HG03175 (cell line): ENCODE results near the gene OSBPL5.
"Not testable (repeated sequence)": the region's sequence is repeated elsewhere in the genome, so short reads cannot be mapped to it uniquely, and the experiment has no call there.

Source experiments
- ATAC-seq: cut with Tn5 transposase; IDR thresholded peaks from one replicate; pipeline ENCODE4 v1.9.1; 2021; ENCODE audit warnings: mild to moderate bottlenecking, moderate library complexity; ENCODE audit not compliant: unreplicated experiment

The OSBPL5 gene

DNA sequence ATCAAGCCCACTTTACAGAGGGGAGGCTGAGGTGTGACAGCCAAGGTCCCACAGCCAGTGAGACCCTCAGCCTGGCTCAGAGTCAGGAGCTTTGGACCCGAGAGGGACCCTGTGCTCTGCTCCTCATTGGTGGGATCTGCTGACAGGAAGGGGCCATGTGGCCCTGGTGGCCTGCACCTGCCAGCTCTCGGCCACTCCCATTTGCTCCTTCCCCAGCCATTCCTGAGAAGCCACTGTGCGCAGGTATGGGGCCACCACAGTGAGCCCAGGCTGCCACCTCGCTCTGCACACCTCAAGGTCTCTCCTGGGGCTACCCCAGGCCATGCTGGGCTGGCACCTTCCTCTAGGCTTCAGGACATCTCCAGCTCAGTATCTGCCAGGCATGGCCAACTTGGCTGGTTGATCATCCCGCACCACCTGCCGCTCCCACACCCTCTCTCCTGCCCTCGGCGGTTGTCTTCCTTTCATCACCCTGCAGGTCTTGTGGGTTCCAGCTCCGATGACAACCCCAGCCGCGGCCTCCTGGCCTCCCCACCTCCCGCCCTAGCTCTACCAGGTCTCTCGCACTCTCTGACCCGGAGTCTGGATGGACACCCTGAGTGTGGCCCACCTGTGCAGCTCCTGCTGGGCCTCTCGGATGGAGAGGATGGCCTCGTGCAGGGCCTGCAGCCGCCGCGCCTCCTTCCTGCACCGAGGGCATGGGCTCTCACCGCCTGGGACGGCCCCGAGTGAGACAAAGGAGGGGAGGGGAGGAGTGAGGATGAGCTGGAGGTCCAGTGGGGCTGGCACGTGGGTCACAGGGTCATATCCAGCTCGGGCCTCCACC lies 75.7 kb downstream of the OSBPL5 start:
- ATAC-seq, result no peak

DNA sequence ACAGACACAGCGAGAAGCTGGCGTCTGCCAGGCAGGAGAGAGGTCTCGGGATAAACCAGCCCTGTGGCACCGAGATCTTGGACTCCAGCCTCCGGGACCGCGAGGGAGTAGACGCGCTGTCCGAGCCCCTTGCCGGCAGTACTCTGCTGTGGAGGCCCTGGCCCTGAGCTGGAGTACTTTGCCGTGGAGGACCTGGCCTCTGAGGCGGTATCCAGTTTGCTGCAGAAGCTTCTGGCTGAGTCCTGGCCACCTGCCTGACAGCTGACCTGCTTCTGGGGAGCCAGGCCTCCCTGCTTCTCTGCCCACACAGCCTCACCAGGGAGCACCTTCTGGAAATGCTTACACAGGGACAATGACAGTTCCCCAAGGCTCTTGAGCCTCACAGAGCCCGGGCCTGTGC lies 76.3 kb downstream of the OSBPL5 start:
- no peak for ATAC-seq

DNA sequence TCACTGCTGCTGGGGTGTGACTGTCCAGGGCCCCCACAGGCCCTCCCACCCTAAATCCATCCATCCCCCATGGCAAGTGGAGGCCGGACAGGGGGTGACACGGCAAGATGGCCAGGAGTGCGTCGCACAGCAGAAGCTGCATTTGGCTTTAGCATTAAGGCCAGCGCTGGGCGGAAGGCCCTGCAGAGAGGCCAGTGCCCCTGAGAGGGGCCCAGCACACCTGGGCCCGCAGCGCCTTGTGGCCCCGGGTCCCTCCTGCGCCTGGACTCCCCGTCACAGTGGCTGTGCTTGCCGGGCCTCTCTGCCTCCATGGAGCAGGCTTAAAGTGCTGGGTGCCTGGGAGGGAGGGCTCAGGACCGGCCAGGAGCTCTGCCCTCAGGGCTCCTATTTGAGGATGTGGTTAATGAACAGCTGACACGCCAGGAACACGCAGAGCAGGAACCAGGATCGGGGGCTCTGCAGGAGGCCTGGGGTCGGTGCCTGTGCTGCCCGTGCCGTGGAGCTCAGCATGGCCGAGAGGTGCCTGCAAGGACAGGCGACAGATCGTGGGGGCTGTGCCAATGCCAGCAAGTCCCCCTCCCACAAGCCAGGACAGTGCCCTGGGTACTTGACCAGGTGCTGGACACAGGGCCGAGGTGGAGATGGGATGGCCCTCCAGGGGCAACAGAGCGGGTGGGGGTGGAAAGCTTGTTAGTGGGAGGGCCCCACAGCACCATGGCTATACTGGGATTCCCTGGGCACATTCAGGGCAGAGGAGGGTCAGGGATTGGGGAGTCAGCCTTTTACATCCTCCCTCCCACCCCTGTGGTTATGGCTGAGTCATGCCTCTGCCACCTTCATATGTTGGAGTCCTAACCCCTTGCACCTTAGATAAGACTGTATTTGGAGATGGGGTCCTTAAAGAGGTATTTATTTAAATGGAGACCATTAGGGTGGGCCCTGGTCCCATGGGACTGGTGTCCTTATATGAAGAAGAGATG lies 77.0 kb downstream of the OSBPL5 start:
- ATAC-seq, result no peak

DNA sequence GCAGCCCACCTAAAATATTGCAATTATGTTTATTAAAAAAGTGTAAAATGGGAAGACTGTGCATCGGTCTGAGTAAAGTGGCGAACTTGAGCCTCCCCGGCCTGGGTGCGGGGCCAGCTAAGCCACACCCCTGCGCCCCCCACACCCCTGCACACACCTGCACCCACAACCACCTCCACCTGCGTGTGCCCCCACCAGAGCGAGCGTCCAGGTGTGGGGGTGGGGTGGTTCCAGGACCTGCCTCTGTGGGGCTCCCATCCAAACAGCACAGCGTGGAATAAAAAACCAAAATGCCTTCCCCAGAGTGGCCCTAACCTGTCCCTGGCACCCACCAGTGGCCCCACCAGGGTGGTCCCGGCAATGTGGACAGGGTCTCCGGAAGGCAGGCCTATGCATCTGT lies 77.7 kb downstream of the OSBPL5 start:
- no peak for ATAC-seq

DNA sequence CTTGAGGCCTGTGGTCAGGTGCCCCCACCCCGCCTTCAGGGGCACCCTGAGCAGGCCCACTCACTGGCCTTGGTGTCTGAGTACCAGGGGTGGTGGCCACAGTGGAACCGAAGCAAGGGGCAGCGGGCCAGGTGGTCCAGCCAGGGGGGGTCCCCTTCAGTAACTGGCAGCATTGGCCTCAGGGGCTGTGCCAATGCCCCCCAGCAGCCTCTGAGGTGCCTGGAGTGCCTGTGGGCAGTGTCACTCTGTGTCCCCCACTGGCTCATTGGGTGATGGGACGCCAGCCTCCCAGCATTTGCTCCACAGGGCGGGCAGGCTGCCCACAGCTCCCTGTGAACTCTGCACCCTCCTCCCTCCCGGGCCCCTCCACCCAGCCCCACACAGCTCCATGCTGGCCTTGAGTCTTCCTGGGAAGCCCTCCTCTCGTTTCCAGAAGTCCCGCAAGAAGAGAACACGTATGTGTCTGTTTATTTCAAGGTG lies 78.4 kb downstream of the OSBPL5 start:
- ATAC-seq, result no peak

DNA sequence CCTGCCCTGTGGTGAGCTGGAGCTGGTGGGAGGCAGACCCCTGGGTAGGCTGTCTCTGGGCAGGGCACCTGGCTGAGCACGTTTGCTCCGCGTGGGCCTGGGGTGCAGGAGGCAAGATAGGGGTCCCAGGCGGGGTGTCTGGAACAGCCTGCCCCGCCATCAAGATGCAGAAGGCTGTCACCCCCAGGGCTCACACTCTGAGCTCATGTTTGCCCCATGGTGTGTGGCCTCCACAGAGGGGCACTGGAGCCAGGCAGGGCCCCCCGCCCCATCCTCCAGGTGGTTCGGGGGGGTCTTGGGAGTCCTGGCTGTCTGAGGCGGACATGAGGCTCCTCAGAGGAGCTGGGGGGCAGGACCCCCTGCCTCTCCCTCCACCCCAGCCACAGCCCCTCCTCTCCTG lies 79.0 kb downstream of the OSBPL5 start:
- no peak for ATAC-seq

DNA sequence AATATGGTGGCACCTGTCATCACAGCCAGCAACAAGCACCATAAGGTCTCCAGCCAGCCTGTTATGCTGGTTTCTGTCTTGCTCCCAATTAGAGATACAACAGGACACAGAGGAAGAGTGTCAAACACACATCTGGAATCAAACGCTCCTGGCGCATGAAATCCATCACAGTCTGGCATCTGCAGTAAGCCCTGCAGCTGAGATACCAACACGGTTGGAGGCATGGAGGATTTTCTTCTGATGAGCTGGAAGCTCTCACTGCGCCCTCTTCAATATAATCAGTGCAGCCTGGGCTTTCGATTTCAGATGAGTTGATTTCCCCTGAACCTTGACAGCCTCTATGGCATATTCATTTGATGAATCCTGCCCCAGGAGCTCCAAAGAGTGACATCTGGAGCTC lies 80.1 kb downstream of the OSBPL5 start:
- ATAC-seq, result no peak

DNA sequence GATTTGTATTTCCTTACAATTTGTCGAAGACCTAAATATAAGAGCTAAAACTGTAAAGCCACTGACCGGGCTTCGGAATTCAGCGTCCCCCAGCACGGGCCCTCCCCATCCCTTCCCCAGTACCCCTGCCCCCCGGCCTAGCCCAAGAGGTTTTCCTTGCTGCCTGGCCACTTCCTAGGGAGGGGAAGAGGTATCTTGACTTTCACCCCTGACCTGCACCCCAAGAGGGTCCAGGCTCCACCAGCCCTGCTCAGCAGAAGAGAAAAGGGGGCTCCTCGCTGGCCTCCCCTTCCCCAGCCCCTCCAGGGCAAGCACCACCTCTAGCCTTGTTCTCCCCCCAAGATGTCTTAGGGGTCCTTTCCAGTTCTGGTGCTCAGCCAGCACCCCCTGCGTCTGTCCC lies 81.8 kb downstream of the OSBPL5 start:
- ATAC-seq, result no peak

DNA sequence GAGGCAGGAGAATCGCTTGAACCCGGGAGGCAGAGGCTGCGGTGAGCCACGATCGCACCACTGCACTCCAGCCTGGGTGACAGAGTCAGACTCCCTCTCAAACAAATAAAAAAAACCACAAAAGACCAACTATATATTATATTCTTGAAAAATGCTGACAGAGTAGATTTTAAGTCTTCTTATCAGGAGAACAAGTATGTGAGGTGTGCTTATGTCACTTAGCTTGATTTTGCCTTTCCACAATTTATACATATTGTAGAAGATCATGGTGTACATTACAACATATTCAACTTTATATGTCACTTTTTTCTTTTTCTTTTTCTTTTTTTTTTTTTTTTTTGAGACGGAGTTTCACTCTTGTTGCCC lies 83.7 kb downstream of the OSBPL5 start:
- ATAC-seq, result no peak

DNA sequence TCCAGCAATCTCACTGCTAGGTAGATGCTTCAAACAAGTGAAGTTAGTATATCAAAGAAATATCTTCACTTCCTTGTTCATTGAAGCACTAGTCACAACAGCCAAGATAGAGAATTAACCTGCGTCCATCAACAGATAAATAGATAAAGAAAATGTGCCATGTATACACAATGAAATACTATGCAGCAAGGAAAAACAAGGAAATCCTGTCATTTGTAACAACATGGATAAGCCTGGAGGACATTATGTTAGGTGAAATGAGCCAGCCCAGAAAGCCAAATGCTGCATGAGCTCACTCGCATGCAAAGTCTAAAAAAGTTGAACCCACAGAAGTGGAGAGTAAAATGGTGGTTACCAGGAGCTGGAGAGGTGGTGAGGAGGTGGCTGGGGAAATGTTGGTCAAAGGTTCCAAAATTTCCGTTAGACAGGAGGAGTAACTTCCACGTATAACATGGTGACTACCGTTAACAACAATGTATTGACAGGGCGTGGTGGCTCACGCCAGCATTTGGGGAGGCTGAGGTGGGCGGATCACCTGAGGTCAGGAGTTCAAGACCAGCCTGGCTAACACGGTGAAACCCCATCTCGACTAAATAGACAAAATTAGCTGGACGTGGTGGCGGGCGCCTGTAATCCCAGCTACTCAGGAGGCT lies 84.3 kb downstream of the OSBPL5 start:
- ATAC-seq, result no peak

DNA sequence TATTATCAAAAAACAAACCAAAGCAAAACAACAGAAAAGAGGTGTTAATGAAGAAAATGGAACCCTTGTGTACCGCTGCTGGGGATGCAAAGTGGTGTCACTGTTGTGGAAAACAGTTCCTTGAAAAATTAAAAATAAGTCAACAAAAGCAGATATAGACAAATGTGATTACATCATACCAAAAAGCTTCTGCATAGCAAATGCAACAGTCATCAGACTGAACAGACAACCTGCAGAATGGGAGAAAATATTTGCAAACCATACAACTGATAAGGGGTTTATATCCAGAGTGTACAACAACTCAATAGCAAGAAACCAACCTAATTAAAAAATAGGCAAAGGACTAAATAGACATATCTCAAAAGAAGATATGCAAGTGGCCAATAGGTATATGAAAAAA lies 85.0 kb downstream of the OSBPL5 start:
- no peak for ATAC-seq

DNA sequence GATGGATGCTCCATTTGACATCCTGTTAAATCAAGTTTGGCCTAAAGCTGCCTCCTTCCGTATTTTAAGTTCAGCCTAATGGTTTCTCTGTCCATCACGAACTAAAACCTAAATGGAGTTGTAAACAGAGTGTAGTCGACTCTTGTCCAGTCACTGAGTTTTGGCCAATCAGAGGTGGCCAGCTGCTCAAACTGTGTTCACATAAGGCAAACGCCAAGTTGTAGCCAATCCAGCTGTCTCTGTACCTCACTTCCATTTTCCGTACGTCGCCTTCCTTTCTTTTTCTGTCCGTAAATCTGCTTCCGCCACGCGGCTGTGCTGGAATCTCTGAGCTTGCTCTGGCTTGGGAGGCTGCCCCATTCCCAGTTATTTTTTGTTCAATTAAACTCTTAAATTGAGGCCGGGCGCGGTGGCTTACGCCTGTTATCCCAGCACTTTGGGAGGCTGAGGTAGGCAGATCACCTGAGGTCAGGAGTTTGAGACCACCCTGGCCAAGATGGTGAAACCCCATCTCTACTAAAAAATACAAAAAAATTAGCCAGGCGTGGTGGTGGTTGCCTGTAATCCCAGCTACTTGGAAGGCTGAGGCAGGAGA lies 87.2 kb downstream of the OSBPL5 start:
- no peak for ATAC-seq

DNA sequence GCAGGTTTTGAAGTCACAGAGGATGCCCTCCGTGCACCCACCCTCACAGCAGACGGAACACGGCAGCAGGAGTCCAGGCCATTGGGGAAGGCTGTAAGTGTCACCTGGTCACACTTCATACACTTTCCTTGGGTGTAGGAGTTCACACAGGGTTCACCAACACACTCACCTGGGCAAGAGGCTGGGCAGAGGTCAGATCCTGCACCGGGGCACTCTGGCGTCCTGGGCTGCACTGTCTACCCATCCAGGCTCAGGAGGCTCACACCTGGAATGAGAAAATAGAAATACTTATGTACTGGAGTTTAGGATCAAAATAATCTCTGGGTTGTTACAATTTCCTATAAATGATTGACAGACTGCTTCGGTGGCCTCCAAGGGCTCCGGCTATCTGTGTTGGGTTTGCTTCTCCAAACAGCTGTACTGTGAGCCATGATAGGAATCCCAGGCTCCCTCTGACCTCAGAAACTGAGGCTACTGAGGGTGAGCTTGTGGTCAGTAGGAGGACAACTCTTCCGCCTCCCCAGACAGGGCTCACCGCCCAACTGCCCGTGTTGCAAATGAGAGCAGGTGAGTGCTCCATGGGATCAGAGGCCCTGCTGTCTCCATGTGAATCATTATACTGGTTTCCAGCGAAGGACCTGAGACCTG lies 87.8 kb downstream of the OSBPL5 start:
- ATAC-seq, result no peak

DNA sequence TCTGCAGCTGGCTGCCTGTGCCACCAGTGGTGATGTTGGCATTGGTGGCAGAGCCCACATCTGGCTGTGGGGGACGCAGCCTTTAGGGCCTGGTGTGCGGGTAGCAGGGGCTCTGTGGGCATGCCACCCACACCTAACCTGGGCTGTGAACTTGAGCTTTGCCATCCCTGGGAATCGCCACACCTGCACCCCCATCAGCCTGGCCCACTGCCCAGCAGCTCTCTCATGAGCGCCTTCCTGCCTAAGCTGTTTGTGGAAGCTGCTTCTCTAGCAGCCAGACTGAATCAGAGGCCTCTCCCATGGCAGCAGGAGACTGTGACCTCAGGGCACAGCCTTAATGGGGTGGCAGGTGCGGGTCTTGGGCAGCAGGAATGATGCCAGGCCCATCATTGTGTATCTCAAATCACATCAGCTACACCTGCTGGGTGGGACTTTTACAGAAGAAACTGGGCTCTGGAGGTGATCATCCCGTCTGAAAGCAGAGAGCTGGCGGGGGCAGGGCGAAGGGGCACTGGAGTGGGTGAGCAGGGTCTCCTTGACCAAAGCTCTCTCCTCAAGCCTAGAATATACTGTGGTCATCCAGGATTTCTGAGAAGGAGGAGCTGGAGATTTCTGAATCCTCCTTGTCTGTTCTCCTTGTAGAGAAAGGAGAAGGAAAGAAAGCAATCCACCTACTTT lies 90.1 kb downstream of the OSBPL5 start:
- ATAC-seq, result no peak

DNA sequence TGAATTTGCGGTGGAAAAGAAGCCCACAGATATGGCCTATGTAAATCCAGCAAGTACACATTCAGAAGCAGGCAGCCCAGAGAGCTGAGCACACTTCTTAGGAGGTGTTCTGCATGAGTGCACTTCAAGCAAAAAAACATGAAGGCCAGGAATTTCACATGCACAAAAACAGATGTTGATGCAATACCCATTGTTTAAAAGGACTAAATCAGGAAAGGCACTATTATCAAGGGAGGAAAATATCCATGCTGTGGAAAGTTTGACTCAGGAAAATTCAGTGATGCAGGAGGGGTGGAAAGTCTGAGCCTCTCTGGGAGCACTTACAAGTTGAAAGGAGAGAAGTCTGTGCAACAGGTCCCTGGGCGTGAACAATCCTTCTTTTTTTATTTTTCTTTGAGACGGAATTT lies 92.1 kb downstream of the OSBPL5 start:
- no peak for ATAC-seq

DNA sequence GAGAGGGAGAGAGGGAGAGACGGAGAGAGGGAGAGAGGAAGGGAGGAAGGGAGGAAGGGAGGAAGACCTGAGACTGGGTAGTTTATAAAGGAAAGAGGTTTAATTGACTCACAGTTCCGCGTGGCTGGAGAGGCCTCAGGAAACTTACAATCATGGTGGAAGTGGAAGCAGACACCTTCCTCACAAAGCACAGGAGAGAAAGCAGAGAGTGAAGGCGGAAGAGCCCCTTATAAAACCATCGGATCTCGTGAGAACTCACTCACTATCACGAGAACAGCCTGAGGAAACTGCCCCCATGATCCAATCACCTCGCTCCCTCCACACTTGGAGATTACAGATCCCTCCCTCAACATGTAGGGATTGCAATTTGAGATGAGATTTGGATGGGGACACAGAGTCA lies 95.7 kb downstream of the OSBPL5 start:
- no peak for ATAC-seq

DNA sequence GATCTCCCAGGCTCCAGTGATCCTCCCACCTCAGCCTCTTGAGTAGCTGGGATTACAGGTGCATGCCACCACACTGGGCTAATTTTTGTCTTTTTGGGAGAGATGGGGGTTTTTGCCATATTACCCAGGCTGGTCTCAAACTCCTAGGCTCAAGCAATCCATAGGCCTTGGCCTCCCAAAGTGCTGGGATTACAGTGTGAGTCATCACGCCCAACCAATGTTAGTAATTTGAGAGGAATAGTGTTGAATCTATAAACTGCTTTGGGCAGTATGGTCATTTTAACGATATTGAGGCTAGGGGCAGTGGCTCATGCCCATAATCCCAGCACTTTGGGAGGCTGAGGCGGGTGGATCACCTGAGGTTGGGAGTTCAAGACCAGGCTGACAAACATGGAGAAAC lies 98.8 kb downstream of the OSBPL5 start:
- ATAC-seq, result not testable (repeated sequence)

DNA sequence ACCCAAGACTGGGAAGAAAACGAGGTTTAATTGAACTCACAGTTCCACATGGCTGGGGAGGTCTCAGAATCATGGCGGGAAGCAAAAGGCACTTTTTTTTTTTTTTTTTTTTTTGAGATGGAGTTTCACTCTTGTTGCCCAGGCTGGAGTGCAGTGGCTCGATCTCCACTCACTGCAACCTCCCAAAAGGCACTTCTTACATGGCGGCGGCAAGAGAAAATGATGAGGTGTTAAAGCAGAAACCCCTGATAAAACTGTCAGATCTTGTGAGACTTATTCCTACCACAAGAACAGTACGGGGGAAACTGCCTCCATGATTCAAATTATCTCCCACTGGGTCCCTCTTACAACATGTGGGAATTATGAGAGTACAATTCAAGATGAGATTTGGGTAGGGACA lies 100.4 kb downstream of the OSBPL5 start:
- ATAC-seq, result not testable (repeated sequence)

DNA sequence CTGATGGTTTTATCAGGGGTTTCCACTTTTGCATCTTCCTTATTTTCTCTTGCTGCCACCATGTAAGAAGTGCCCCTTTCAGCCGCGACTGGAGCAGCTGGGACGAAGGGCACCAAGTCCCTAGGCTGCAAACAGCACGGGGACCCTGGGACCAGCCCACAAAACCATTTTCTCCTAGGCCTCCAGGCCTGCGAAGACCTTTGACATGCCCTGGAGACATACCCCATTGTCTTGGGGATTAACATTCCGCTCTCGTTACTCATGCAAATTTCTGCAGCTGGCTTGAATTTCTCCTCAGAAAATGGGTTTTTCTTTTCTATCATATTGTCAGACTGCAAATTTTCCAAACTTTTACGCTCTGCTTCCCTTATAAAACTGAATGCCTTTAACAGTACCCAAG lies 101.2 kb downstream of the OSBPL5 start:
- ATAC-seq, result not testable (repeated sequence)

DNA sequence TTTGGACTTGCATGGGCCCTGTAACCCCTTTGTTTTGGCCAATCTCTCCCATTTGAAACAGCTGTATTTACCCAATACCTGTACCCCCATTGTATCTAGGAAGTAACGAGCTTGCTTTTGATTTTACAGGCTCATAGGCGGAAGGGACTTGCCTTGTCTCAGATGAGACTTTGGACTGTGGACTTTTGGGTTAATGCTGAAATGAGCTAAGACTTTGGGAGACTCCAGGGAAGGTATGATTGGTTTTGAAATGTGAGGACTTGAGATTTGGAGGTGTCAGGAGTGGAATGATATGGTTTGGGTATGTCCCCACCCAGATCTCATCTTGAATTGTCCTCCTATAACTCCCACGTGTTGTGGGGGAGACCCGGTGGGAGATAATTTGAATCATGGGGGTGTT lies 101.7 kb downstream of the OSBPL5 start:
- ATAC-seq, result not testable (repeated sequence)
